ENCODE data around the gene ZMYND8. TPM values are rescaled to one million over a fixed set of nuclear protein-coding genes. Genes with fewer than 3 reads are reported as not detected.

Gene ZMYND8
- total RNA-seq, 1 experiment from 2014 or later = 107 TPM

- Histone ChIP-seq H3K27me3 (ENCODE audit: insufficient read depth, low read depth) (no peaks in the 10 kb centered on the region), H3K79me2 (ENCODE audit: low read depth) (peaks cover 19% of the 10 kb centered on the region), H3K4me3 (no peak overlapping the region), H3K36me3 (ENCODE audit: low read depth) (peaks cover 68% of the 10 kb centered on the region), H3F3A (ENCODE audit: insufficient read depth, low read depth) (peaks cover 80% of the 10 kb centered on the region), H3K4me1 (replicated peaks; ENCODE audit: insufficient read depth) (peaks cover 18% of the 10 kb centered on the region), H4K20me1 (ENCODE audit: insufficient read depth) (0 out of 2 replicates have a peak, but pooled peaks cover 5% of the 10 kb centered on the region), H3K9me2 (ENCODE audit: insufficient read depth) (no peaks in the 10 kb centered on the region), H2AFZ (no peak overlapping the region), H3K4me2 (no peak overlapping the region), H3K27ac (no peak overlapping the region), H3K9me3 (ENCODE audit: insufficient read depth, low read depth) (no peaks in the 10 kb centered on the region)
- POLR2A ChIA-PET (ENCODE audit: unreplicated experiment) = no interaction called here
- TF ChIP-seq CTCF (conservative IDR thresholded peaks at IDR 0.05) (no peak), EZH2 (IDR thresholded peaks at IDR 0.05; ENCODE audit: low read depth) (no peak)
- BruUV-seq (replicated peaks) = no TSS peak
- CTCF ChIA-PET = interaction anchor here (0.8 kb wide), 1 partner anchor 9 kb away, joined by 4 read pairs; no protein-coding TSS in a partner anchor
- peak in 1 of 2 experiments; percentile 90 for DNase-seq
- intact Hi-C loops (cut with micrococcal nuclease; ENCODE audit: unreplicated experiment) = loop anchor here (1.0 kb wide), 1 partner anchor 51 kb away; no protein-coding TSS in a partner anchor
Measured at GRCh38 chr20:47283411-47283810, 73.1 kb downstream of the ZMYND8 start.

GRCh38 chr20:47282864-47283263 lies 73.6 kb downstream of the ZMYND8 start:
- Histone ChIP-seq H3K9me2 (ENCODE audit: insufficient read depth) (no peaks in the 10 kb centered on the region), H3K27me3 (ENCODE audit: insufficient read depth, low read depth) (no peaks in the 10 kb centered on the region), H2AFZ (no peak overlapping the region), H3K4me2 (no peak overlapping the region), H3K36me3 (ENCODE audit: low read depth) (peaks cover 69% of the 10 kb centered on the region), H3K4me1 (replicated peaks; ENCODE audit: insufficient read depth) (peaks cover 18% of the 10 kb centered on the region), H3K4me3 (no peak overlapping the region), H3K27ac (no peak overlapping the region), H3K9me3 (ENCODE audit: insufficient read depth, low read depth) (no peaks in the 10 kb centered on the region), H4K20me1 (ENCODE audit: insufficient read depth) (0 out of 2 replicates have a peak, but pooled peaks cover 5% of the 10 kb centered on the region), H3F3A (ENCODE audit: insufficient read depth, low read depth) (peaks cover 80% of the 10 kb centered on the region), H3K79me2 (ENCODE audit: low read depth) (peaks cover 20% of the 10 kb centered on the region)
- TF ChIP-seq CTCF (conservative IDR thresholded peaks at IDR 0.05) (no peak), EZH2 (IDR thresholded peaks at IDR 0.05; ENCODE audit: low read depth) (no peak)
- ChIA-PET CTCF (interaction anchor here (0.8 kb wide), 1 partner anchor 8 kb away, joined by 4 read pairs; no protein-coding TSS in a partner anchor), POLR2A (ENCODE audit: unreplicated experiment) (no interaction called here)
- intact Hi-C loops (cut with micrococcal nuclease; ENCODE audit: unreplicated experiment) = loop anchor here (1.0 kb wide), 1 partner anchor 51 kb away; no protein-coding TSS in a partner anchor
- no peak for DNase-seq
- no TSS peak for BruUV-seq (replicated peaks)

- Histone ChIP-seq H3K9me3 (ENCODE audit: insufficient read depth, low read depth) (no peaks in the 10 kb centered on the region), H4K20me1 (ENCODE audit: insufficient read depth) (0 out of 2 replicates have a peak, but pooled peaks cover 5% of the 10 kb centered on the region), H3K4me2 (no peak overlapping the region), H3K27ac (no peak overlapping the region), H3K4me1 (replicated peaks; ENCODE audit: insufficient read depth) (peaks cover 19% of the 10 kb centered on the region), H3K79me2 (ENCODE audit: low read depth) (peaks cover 18% of the 10 kb centered on the region), H3K4me3 (no peak overlapping the region), H2AFZ (no peak overlapping the region), H3K9me2 (ENCODE audit: insufficient read depth) (no peaks in the 10 kb centered on the region), H3F3A (ENCODE audit: insufficient read depth, low read depth) (peaks cover 79% of the 10 kb centered on the region), H3K27me3 (ENCODE audit: insufficient read depth, low read depth) (no peaks in the 10 kb centered on the region), H3K36me3 (ENCODE audit: low read depth) (peaks cover 66% of the 10 kb centered on the region)
- DNase-seq = no peak
- ChIA-PET POLR2A (ENCODE audit: unreplicated experiment) (interaction anchor here (0.6 kb wide), 1 partner anchor 177 kb away, joined by 3 read pairs; no protein-coding TSS in a partner anchor), CTCF (no interaction called here)
- no TSS peak for BruUV-seq (replicated peaks)
- TF ChIP-seq EZH2 (IDR thresholded peaks at IDR 0.05; ENCODE audit: low read depth) (no peak), CTCF (conservative IDR thresholded peaks at IDR 0.05) (no peak)
- intact Hi-C loops (cut with micrococcal nuclease; ENCODE audit: unreplicated experiment) = no loop called here
Measured at GRCh38 chr20:47281376-47281775, 75.1 kb downstream of the ZMYND8 start.
